WTC11 (cell line): ENCODE results near the gene IPO11. TPM values are rescaled to one million over a fixed set of nuclear protein-coding genes. Genes with fewer than 3 reads are reported as not detected.

Experiments
- ATAC-seq: fragments of 200-7000 bp; cut with Tn5 transposase; 2 replicates; pipeline ENCODE4 v1.10.0; 2021; ENCODE audit warnings: mild to moderate bottlenecking, moderate library complexity
- CTCF ChIA-PET: fragments of 300-600 bp; sonication (Branson Sonifier 250); formaldehyde crosslinking; loops from one replicate; lab custom pipeline; 2021; ENCODE audit warnings: antibody characterized with exemption; lab: Charles Lee
- POLR2A ChIA-PET: fragments of 350-600 bp; sonication (Branson Sonifier 250); formaldehyde crosslinking; loops from one replicate; lab custom pipeline; 2021; ENCODE audit warnings: antibody characterized with exemption; lab: Charles Lee
- DNase-seq: peaks from one replicate; pipeline ENCODE4 v3.0.0; 2021; ENCODE audit warnings: low spot score
- H3K27ac Mint-ChIP-seq: 2 replicates; pipeline ENCODE4 v1.8.0; 2021; ENCODE audit warnings: mixed read lengths
- H3K27me3 Mint-ChIP-seq: 2 replicates; pipeline ENCODE4 v1.8.0; 2021; ENCODE audit warnings: low read depth, mild to moderate bottlenecking, moderate library complexity, mixed read lengths
- H3K36me3 Mint-ChIP-seq: 2 replicates; pipeline ENCODE4 v1.8.0; 2021; ENCODE audit warnings: mixed read lengths
- H3K4me1 Mint-ChIP-seq: 2 replicates; pipeline ENCODE4 v1.8.0; 2022; ENCODE audit warnings: mixed read lengths
- H3K4me3 Mint-ChIP-seq: 2 replicates; pipeline ENCODE4 v1.8.0; 2021; ENCODE audit warnings: mild to moderate bottlenecking, moderate library complexity, mixed read lengths
- H3K9me3 Mint-ChIP-seq: 2 replicates; pipeline ENCODE4 v1.8.0; 2021; ENCODE audit warnings: mixed read lengths
- CREB1 ChIP-seq: sonication (generic); formaldehyde crosslinking; IDR thresholded peaks from 2 replicates; pipeline ENCODE4 v1.8.0; 2023; ENCODE audit warnings: mild to moderate bottlenecking, missing genetic modification reagents
- EMX1 ChIP-seq: fragments of 250-450 bp; sonication (Bioruptor Pico); IDR thresholded peaks from 2 replicates; pipeline ENCODE4 v1.8.0; 2021; ENCODE audit warnings: mild to moderate bottlenecking
- ESRRA ChIP-seq: sonication (generic); formaldehyde crosslinking; IDR thresholded peaks from 2 replicates; pipeline ENCODE4 v1.8.1; 2022; ENCODE audit warnings: mild to moderate bottlenecking, missing genetic modification reagents, borderline replicate concordance
- GRHL2 ChIP-seq: fragments of 250-450 bp; sonication (Bioruptor Pico); IDR thresholded peaks from 2 replicates; pipeline ENCODE4 v1.8.0; 2022; ENCODE audit warnings: mild to moderate bottlenecking, moderate library complexity; ENCODE audit not compliant: insufficient replicate concordance, severe bottlenecking
- GTF2I ChIP-seq: fragments of 250-450 bp; sonication (Bioruptor Pico); conservative IDR thresholded peaks from 2 replicates; pipeline ENCODE4 v1.4.0; 2021; ENCODE audit warnings: mild to moderate bottlenecking
- JUN ChIP-seq: sonication (generic); formaldehyde crosslinking; IDR thresholded peaks from 2 replicates; pipeline ENCODE4 v1.8.0; 2023; ENCODE audit warnings: mild to moderate bottlenecking, missing genetic modification reagents
- MYBL2 ChIP-seq: sonication (generic); formaldehyde crosslinking; IDR thresholded peaks from 2 replicates; pipeline ENCODE4 v1.8.1; 2023; ENCODE audit warnings: mild to moderate bottlenecking, moderate library complexity, missing genetic modification reagents
- NR1H2 ChIP-seq: sonication (generic); formaldehyde crosslinking; IDR thresholded peaks from 2 replicates; pipeline ENCODE4 v1.9.0; 2021; ENCODE audit warnings: mild to moderate bottlenecking, moderate library complexity, missing genetic modification reagents
- NR3C1 ChIP-seq: sonication (generic); formaldehyde crosslinking; conservative IDR thresholded peaks from 2 replicates; pipeline ENCODE4 v1.8.1; 2023; ENCODE audit warnings: low read depth, mild to moderate bottlenecking, missing genetic modification reagents
- OVOL2 ChIP-seq: fragments of 250-450 bp; sonication (Bioruptor Pico); IDR thresholded peaks from 2 replicates; pipeline ENCODE4 v1.9.0; 2021; ENCODE audit warnings: mild to moderate bottlenecking, borderline replicate concordance
- RORB ChIP-seq: fragments of 250-450 bp; sonication (Bioruptor Pico); IDR thresholded peaks from 2 replicates; pipeline ENCODE4 v1.9.0; 2021; ENCODE audit warnings: mild to moderate bottlenecking
- SMAD3 ChIP-seq: sonication (generic); formaldehyde crosslinking; IDR thresholded peaks from 2 replicates; pipeline ENCODE4 v1.8.0; 2022; ENCODE audit warnings: missing genetic modification reagents, mild to moderate bottlenecking, borderline replicate concordance
- SOX15 ChIP-seq: fragments of 250-450 bp; sonication (Bioruptor Pico); IDR thresholded peaks from 2 replicates; pipeline ENCODE4 v1.9.0; 2021; ENCODE audit warnings: mild to moderate bottlenecking
- TCF7 ChIP-seq: sonication (generic); formaldehyde crosslinking; IDR thresholded peaks from 2 replicates; pipeline ENCODE4 v1.8.0; 2022; ENCODE audit warnings: mild to moderate bottlenecking, low read depth, missing genetic modification reagents, moderate library complexity
- ZNF423 ChIP-seq: fragments of 250-450 bp; sonication (Bioruptor Pico); IDR thresholded peaks from 2 replicates; pipeline ENCODE4 v2.1.2; 2022; ENCODE audit warnings: mild to moderate bottlenecking, moderate library complexity
- total RNA-seq: library from RNA; stranded (reverse); gene quantifications from 3 replicates; pipeline ENCODE4 v1.2.3, GENCODE V29; 2021
- TF ChIP-seq, protein P1 (sequence below): sonication (generic); formaldehyde crosslinking; IDR thresholded peaks from 2 replicates; pipeline ENCODE4 v1.8.1; 2022; ENCODE audit warnings: mild to moderate bottlenecking, missing genetic modification reagents, moderate library complexity, borderline replicate concordance
- TF ChIP-seq, protein P2 (sequence below): sonication (generic); formaldehyde crosslinking; IDR thresholded peaks from 2 replicates; pipeline ENCODE4 v1.8.0; 2022; ENCODE audit warnings: mild to moderate bottlenecking, missing genetic modification reagents
- TF ChIP-seq, protein P3 (sequence below): sonication (generic); formaldehyde crosslinking; IDR thresholded peaks from 2 replicates; pipeline ENCODE4 v1.8.1; 2023; ENCODE audit warnings: mild to moderate bottlenecking, missing genetic modification reagents
- TF ChIP-seq, protein P4 (sequence below): sonication (generic); formaldehyde crosslinking; conservative IDR thresholded peaks from 2 replicates; pipeline ENCODE4 v1.8.1; 2023; ENCODE audit warnings: mild to moderate bottlenecking, low read depth, missing genetic modification reagents, moderate library complexity
- TF ChIP-seq, protein P5 (sequence below): sonication (generic); formaldehyde crosslinking; IDR thresholded peaks from 2 replicates; pipeline ENCODE4 v1.8.0; 2023; ENCODE audit warnings: missing genetic modification reagents, mild to moderate bottlenecking, borderline replicate concordance
- TF ChIP-seq, protein P6 (sequence below): sonication (generic); formaldehyde crosslinking; IDR thresholded peaks from 2 replicates; pipeline ENCODE4 v1.8.1; 2023; ENCODE audit warnings: mild to moderate bottlenecking, missing genetic modification reagents, moderate library complexity

IPO11 gene
- total RNA-seq, 1 experiment from 2014 or later, result 61.9 TPM

DNA sequence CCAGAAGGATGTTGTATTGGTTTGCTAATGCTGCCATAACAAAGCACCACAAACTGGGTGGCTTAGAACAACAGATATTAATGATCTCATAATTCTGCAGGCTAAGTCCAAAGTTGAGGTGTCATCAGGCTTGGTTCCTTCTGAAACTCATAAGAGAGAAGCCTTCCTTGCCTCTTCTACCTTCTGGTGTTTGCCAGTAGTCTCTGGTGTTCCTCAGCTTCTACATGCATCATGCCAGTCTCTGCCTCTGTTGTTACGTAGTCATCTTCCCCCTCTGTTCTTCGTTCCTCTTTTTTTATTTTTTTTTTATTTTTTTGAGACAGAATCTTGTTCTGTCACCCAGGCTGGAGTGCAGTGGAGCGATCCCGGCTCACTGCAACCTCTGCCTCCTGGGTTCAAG is 227.9 kb downstream of the IPO11 start (continued):
- TF ChIP-seq MYBL2 (CRISPR knock-in tag) (no peak), GRHL2 (CRISPR knock-in tag) (no peak), CREB1 (CRISPR knock-in tag) (no peak)
- TF ChIP-seq, all 79 proteins: peak for 0

DNA sequence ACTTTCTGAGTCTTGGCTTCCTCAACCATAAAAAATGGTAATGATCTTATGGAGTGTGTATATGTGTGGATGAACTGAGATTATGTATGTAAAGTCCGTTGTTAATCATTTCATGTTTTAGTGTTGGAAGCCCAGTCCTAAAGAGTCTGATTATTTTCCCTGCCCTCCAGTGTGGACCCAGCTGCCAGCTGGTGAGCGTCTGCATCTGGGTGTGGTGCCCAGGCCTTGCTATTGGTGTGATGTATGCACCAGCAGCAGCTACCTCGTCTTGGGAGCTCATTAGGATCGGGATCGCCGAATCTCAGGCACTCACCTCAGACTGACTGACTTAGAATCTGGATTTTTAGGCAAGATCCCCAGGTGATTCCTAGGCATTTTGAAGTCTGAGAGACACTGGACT is 229.9 kb downstream of the IPO11 start:
- no peak overlapping the region for H3K27ac Mint-ChIP-seq
- peaks cover 5% of the 10 kb centered on the region for H3K9me3 Mint-ChIP-seq
- H3K4me1 Mint-ChIP-seq, result peaks cover 29% of the 10 kb centered on the region
- no peak overlapping the region for H3K4me3 Mint-ChIP-seq
- DNase-seq (no peak), ATAC-seq (no peak)
- POLR2A ChIA-PET, result no interaction called here
- no peaks in the 10 kb centered on the region for H3K27me3 Mint-ChIP-seq
- peaks cover 9% of the 10 kb centered on the region for H3K36me3 Mint-ChIP-seq
- TF ChIP-seq RORB (CRISPR knock-in tag), result no peak
- no peak for TF ChIP-seq SOX15 (CRISPR knock-in tag)
- TF ChIP-seq ZNF423 (CRISPR knock-in tag), result no peak
- TF ChIP-seq NR1H2, result no peak
- TF ChIP-seq EMX1 (CRISPR knock-in tag), result no peak
- TF ChIP-seq, protein P1, sequence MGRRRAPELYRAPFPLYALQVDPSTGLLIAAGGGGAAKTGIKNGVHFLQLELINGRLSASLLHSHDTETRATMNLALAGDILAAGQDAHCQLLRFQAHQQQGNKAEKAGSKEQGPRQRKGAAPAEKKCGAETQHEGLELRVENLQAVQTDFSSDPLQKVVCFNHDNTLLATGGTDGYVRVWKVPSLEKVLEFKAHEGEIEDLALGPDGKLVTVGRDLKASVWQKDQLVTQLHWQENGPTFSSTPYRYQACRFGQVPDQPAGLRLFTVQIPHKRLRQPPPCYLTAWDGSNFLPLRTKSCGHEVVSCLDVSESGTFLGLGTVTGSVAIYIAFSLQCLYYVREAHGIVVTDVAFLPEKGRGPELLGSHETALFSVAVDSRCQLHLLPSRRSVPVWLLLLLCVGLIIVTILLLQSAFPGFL, result no peak
- no peak for TF ChIP-seq GTF2I (CRISPR knock-in tag)
- TF ChIP-seq CREB1 (CRISPR knock-in tag), result no peak
- TF ChIP-seq, protein P2, sequence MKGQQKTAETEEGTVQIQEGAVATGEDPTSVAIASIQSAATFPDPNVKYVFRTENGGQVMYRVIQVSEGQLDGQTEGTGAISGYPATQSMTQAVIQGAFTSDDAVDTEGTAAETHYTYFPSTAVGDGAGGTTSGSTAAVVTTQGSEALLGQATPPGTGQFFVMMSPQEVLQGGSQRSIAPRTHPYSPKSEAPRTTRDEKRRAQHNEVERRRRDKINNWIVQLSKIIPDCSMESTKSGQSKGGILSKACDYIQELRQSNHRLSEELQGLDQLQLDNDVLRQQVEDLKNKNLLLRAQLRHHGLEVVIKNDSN (CRISPR knock-in tag), result no peak
- no peak for TF ChIP-seq ESRRA (CRISPR knock-in tag)
- TF ChIP-seq, protein P3, sequence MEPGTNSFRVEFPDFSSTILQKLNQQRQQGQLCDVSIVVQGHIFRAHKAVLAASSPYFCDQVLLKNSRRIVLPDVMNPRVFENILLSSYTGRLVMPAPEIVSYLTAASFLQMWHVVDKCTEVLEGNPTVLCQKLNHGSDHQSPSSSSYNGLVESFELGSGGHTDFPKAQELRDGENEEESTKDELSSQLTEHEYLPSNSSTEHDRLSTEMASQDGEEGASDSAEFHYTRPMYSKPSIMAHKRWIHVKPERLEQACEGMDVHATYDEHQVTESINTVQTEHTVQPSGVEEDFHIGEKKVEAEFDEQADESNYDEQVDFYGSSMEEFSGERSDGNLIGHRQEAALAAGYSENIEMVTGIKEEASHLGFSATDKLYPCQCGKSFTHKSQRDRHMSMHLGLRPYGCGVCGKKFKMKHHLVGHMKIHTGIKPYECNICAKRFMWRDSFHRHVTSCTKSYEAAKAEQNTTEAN (CRISPR knock-in tag), result no peak
- no peak for TF ChIP-seq NR3C1 (CRISPR knock-in tag)
- no peak for TF ChIP-seq OVOL2
- no peak for TF ChIP-seq JUN (CRISPR knock-in tag)
- TF ChIP-seq, protein P4, sequence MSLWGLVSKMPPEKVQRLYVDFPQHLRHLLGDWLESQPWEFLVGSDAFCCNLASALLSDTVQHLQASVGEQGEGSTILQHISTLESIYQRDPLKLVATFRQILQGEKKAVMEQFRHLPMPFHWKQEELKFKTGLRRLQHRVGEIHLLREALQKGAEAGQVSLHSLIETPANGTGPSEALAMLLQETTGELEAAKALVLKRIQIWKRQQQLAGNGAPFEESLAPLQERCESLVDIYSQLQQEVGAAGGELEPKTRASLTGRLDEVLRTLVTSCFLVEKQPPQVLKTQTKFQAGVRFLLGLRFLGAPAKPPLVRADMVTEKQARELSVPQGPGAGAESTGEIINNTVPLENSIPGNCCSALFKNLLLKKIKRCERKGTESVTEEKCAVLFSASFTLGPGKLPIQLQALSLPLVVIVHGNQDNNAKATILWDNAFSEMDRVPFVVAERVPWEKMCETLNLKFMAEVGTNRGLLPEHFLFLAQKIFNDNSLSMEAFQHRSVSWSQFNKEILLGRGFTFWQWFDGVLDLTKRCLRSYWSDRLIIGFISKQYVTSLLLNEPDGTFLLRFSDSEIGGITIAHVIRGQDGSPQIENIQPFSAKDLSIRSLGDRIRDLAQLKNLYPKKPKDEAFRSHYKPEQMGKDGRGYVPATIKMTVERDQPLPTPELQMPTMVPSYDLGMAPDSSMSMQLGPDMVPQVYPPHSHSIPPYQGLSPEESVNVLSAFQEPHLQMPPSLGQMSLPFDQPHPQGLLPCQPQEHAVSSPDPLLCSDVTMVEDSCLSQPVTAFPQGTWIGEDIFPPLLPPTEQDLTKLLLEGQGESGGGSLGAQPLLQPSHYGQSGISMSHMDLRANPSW (CRISPR knock-in tag), result no peak
- TF ChIP-seq SMAD3 (CRISPR knock-in tag), result no peak
- TF ChIP-seq, protein P5, sequence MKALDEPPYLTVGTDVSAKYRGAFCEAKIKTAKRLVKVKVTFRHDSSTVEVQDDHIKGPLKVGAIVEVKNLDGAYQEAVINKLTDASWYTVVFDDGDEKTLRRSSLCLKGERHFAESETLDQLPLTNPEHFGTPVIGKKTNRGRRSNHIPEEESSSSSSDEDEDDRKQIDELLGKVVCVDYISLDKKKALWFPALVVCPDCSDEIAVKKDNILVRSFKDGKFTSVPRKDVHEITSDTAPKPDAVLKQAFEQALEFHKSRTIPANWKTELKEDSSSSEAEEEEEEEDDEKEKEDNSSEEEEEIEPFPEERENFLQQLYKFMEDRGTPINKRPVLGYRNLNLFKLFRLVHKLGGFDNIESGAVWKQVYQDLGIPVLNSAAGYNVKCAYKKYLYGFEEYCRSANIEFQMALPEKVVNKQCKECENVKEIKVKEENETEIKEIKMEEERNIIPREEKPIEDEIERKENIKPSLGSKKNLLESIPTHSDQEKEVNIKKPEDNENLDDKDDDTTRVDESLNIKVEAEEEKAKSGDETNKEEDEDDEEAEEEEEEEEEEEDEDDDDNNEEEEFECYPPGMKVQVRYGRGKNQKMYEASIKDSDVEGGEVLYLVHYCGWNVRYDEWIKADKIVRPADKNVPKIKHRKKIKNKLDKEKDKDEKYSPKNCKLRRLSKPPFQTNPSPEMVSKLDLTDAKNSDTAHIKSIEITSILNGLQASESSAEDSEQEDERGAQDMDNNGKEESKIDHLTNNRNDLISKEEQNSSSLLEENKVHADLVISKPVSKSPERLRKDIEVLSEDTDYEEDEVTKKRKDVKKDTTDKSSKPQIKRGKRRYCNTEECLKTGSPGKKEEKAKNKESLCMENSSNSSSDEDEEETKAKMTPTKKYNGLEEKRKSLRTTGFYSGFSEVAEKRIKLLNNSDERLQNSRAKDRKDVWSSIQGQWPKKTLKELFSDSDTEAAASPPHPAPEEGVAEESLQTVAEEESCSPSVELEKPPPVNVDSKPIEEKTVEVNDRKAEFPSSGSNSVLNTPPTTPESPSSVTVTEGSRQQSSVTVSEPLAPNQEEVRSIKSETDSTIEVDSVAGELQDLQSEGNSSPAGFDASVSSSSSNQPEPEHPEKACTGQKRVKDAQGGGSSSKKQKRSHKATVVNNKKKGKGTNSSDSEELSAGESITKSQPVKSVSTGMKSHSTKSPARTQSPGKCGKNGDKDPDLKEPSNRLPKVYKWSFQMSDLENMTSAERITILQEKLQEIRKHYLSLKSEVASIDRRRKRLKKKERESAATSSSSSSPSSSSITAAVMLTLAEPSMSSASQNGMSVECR (CRISPR knock-in tag), result no peak
- TF ChIP-seq, protein P6, sequence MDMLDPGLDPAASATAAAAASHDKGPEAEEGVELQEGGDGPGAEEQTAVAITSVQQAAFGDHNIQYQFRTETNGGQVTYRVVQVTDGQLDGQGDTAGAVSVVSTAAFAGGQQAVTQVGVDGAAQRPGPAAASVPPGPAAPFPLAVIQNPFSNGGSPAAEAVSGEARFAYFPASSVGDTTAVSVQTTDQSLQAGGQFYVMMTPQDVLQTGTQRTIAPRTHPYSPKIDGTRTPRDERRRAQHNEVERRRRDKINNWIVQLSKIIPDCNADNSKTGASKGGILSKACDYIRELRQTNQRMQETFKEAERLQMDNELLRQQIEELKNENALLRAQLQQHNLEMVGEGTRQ (CRISPR knock-in tag), result no peak
- no peak for TF ChIP-seq TCF7 (CRISPR knock-in tag)
- CTCF ChIA-PET, result no interaction called here
